Neural cell (in vitro differentiated cells): ENCODE results near the gene MIS12. TPM values are rescaled to one million over a fixed set of nuclear protein-coding genes. Genes with fewer than 3 reads are reported as not detected.
A peak's percentile ranks its signal among the peaks of the same experiment; 100 is the strongest.

Experiments
- H2AFZ ChIP-seq: fragments of 200-600, 300-800 bp; sonication (generic), shearing (Covaris generic); 2 replicates; pipeline ENCODE4 v1.6.0; 2014; ENCODE audit warnings: low read depth, mild to moderate bottlenecking, antibody characterized with exemption, low read length, moderate library complexity
- H3F3A ChIP-seq: fragments of 200-600 bp; shearing (Covaris generic); 2 replicates; pipeline ENCODE4 v1.6.1; 2016; ENCODE audit warnings: mild to moderate bottlenecking, moderate library complexity, mixed read lengths, antibody characterized with exemption, low read length; ENCODE audit not compliant: insufficient read depth, poor library complexity, severe bottlenecking
- H3K27ac ChIP-seq: fragments of 200-600, 300-800 bp; sonication (generic), shearing (Covaris generic); 2 replicates; pipeline ENCODE4 v1.5.1; 2014; ENCODE audit warnings: mild to moderate bottlenecking, low read length, moderate library complexity
- H3K27me3 ChIP-seq: fragments of 300-800, 200-600 bp; sonication (generic), shearing (Covaris generic); 2 replicates; pipeline ENCODE4 v1.6.0; 2014; ENCODE audit warnings: mild to moderate bottlenecking, low read depth, low read length, moderate library complexity; ENCODE audit not compliant: insufficient read depth
- H3K36me3 ChIP-seq: fragments of 300-800, 200-600 bp; sonication (generic), shearing (Covaris generic); 2 replicates; pipeline ENCODE4 v1.5.1; 2014; ENCODE audit warnings: mild to moderate bottlenecking, antibody characterized with exemption, low read length, moderate library complexity; ENCODE audit not compliant: insufficient read depth
- H3K4me2 ChIP-seq: fragments of 300-800, 200-600 bp; sonication (generic), shearing (Covaris generic); 2 replicates; pipeline ENCODE4 v1.6.0; 2014; ENCODE audit warnings: mild to moderate bottlenecking, low read length
- H3K4me3 ChIP-seq: fragments of 300-800, 200-600 bp; sonication (generic), shearing (Covaris generic); 2 replicates; pipeline ENCODE4 v1.5.1; 2014; ENCODE audit warnings: mild to moderate bottlenecking, low read length, moderate library complexity
- H3K79me2 ChIP-seq: fragments of 200-600 bp; shearing (Covaris generic); replicated peaks from 2 replicates; pipeline ENCODE4 v1.6.0; 2014; ENCODE audit warnings: mild to moderate bottlenecking, low read length, moderate library complexity; ENCODE audit not compliant: insufficient read depth
- H3K9ac ChIP-seq: fragments of 300-800, 200-600 bp; sonication (generic), shearing (Covaris generic); 2 replicates; pipeline ENCODE4 v1.6.1; 2016; ENCODE audit warnings: mild to moderate bottlenecking, low read length, mixed read lengths
- H3K9me2 ChIP-seq: fragments of 200-600 bp; shearing (Covaris generic); 2 replicates; pipeline ENCODE4 v1.6.1; 2016; ENCODE audit warnings: mild to moderate bottlenecking, low read length, mixed read lengths; ENCODE audit not compliant: insufficient read depth
- H3K9me3 ChIP-seq: fragments of 200-600, 300-800 bp; sonication (generic), shearing (Covaris generic); 2 replicates; pipeline ENCODE4 v1.6.1; 2016; ENCODE audit warnings: mild to moderate bottlenecking, mixed run types, low read length, moderate library complexity, mixed read lengths
- H4K20me1 ChIP-seq: fragments of 200-600 bp; shearing (Covaris generic); 2 replicates; pipeline ENCODE4 v1.6.1; 2016; ENCODE audit warnings: mild to moderate bottlenecking, mixed run types; ENCODE audit not compliant: insufficient read depth
- CTCF ChIP-seq: fragments of 450-650 bp; IDR thresholded peaks from 2 replicates; pipeline ENCODE4 v1.5.1; 2014; ENCODE audit warnings: antibody characterized with exemption, mild to moderate bottlenecking, moderate library complexity; ENCODE audit not compliant: poor library complexity, severe bottlenecking
- EP300 ChIP-seq: fragments of 450-650 bp; conservative IDR thresholded peaks from 2 replicates; pipeline ENCODE4 v1.6.1; 2014; ENCODE audit warnings: antibody characterized with exemption, mild to moderate bottlenecking, moderate library complexity; ENCODE audit not compliant: poor library complexity, severe bottlenecking
- EZH2 ChIP-seq: fragments of 200-600, 300-800 bp; shearing (Covaris generic), sonication (generic); IDR thresholded peaks from 2 replicates; pipeline ENCODE4 v1.6.1; 2014; ENCODE audit warnings: antibody characterized with exemption, low read length, borderline replicate concordance, mild to moderate bottlenecking; ENCODE audit not compliant: insufficient read depth, poor library complexity, severe bottlenecking
- MXI1 ChIP-seq: fragments of 450-650 bp; conservative IDR thresholded peaks from 2 replicates; pipeline ENCODE4 v1.6.1; 2014; ENCODE audit warnings: antibody characterized with exemption, mild to moderate bottlenecking; ENCODE audit not compliant: poor library complexity, severe bottlenecking
- POLR2AphosphoS5 ChIP-seq: IDR thresholded peaks from 2 replicates; pipeline ENCODE4 v1.6.1; 2012
- RAD21 ChIP-seq: fragments of 450-650 bp; conservative IDR thresholded peaks from 2 replicates; pipeline ENCODE4 v1.6.1; 2014; ENCODE audit warnings: antibody characterized with exemption, mild to moderate bottlenecking, moderate library complexity
- REST ChIP-seq: IDR thresholded peaks from 2 replicates; pipeline ENCODE4 v1.6.1; 2012; ENCODE audit warnings: borderline replicate concordance
- SMC3 ChIP-seq: fragments of 450-650 bp; conservative IDR thresholded peaks from 2 replicates; pipeline ENCODE4 v1.6.1; 2014; ENCODE audit warnings: antibody characterized with exemption, mild to moderate bottlenecking, moderate library complexity; ENCODE audit not compliant: poor library complexity
- TAF1 ChIP-seq: IDR thresholded peaks from 2 replicates; pipeline ENCODE4 v1.6.1; 2012; ENCODE audit warnings: low read depth
- polyA plus RNA-seq: library from polyadenylated mRNA; depleted of rRNA; stranded (reverse); fragments of >200 nt; gene quantifications from 2 replicates; pipeline ENCODE4 v1.2.3, GENCODE V29; 2014

Gene MIS12
- polyA plus RNA-seq, 1 donor from 2014 or later = 41.4 TPM

GRCh38 chr17:5492970-5493369, 6.6 kb downstream of the MIS12 start:
- Histone ChIP-seq H3K4me2 (no peak overlapping the region), H3F3A (no peaks in the 10 kb centered on the region), H3K36me3 (peaks cover 11% of the 10 kb centered on the region), H3K79me2 (peaks cover 18% of the 10 kb centered on the region), H3K9me2 (no peaks in the 10 kb centered on the region), H2AFZ (no peak overlapping the region), H3K9ac (no peak overlapping the region), H3K4me3 (no peak overlapping the region), H3K27me3 (no peaks in the 10 kb centered on the region), H3K27ac (no peak overlapping the region), H3K9me3 (no peaks in the 10 kb centered on the region), H4K20me1 (no peaks in the 10 kb centered on the region)
- TF ChIP-seq EZH2 (no peak), CTCF (no peak), POLR2AphosphoS5 (no peak), MXI1 (no peak), EP300 (no peak), TAF1 (no peak), REST (no peak), SMC3 (no peak), RAD21 (no peak)

- Histone ChIP-seq H4K20me1 (no peaks in the 10 kb centered on the region), H3K9me2 (no peaks in the 10 kb centered on the region), H3K4me3 (peak overlapping the region; percentile 97), H3K36me3 (no peaks in the 10 kb centered on the region), H3K27me3 (no peaks in the 10 kb centered on the region), H3K4me2 (peak overlapping the region; percentile 74), H3F3A (no peaks in the 10 kb centered on the region), H3K79me2 (peaks cover 18% of the 10 kb centered on the region), H3K9ac (peak overlapping the region; percentile 93), H3K27ac (peak overlapping the region; percentile 96), H2AFZ (peak overlapping the region; percentile 22), H3K9me3 (no peaks in the 10 kb centered on the region)
- TF ChIP-seq CTCF (peak; percentile 25), MXI1 (no peak), TAF1 (no peak), REST (peak; percentile 47)
Measured at GRCh38 chr17:5499476-5500231, 13.3 kb downstream of the MIS12 start.
